ENCODE results near the gene AZIN2. TPM values are rescaled to one million over a fixed set of nuclear protein-coding genes. Genes with fewer than 3 reads are reported as not detected.
"Not testable (repeated sequence)": the region's sequence is repeated elsewhere in the genome, so short reads cannot be mapped to it uniquely, and the experiment has no call there.

Gene AZIN2
- total RNA-seq, 2 experiments from 2014 or later = 2.0 to 3.4 TPM

DNA sequence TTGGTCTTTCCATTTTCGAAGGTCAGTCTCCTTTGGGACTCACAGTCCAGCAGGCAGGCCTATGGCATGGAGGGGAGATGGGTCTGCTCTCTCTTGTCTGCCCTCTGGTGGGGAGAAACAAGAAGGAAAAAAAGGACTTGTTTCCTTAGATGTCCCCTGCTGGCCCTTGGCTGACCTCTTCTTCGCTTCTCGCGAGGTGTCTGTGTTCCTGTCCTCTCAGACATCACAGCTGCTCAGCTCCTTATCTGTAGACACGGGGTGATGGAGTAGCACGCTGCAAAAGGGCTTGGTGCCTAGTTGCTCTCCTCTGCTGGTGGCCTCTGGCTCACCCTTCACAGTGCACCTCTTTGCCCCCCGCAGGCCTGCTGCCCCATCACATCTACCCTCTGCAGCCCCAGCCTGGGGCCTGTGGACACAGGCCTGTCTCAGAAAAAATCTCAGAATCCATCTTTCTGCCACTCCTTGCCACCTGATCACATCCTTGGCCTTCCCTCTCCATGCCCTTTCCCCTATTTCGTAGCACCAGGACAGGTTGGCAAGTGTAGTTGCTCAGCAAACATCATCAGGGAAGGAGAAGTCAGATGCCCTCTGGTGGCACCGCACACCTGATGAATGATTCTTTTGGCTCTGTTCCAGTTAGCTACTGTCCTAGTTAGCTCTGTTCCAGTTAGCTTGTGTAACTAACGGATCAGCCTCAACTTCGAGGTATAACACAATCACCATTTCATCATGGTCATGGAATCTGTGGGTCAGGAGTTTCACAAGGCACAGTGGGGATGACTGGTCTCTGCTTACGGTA is 25.5 kb upstream of the AZIN2 start:
- CTCF ChIA-PET = interaction anchor here (0.7 to 4.1 kb wide), 16 partner anchors 8 to 343 kb away, joined by 3 to 31 read pairs (median 4); no protein-coding TSS in a partner anchor
- POLR2A ChIA-PET = interaction anchor here (1.1 kb wide), 1 partner anchor 25 kb away, joined by 3 read pairs; no protein-coding TSS in a partner anchor

DNA sequence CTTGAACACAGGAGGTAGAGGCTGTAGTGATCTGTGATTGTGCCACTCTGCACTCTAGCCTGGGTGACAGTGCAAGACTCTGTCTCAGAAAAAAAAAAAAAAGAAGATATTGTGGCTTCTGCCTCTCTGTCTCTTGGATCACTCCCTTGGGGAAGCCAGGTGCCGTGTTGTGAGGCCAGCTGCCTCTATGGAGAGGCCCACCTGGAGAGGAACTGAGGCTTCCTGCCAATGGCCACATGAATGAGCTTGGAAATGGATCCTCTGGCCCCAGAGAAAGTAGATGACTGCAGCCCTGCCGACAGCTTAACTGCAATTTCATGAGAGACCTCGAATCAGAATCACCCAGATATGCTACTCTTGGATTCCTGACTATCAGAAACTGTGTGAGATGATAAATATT is 24.5 kb upstream of the AZIN2 start:
- CTCF ChIA-PET = interaction anchor here (0.5 to 4.1 kb wide), 10 partner anchors 9 to 344 kb away, joined by 3 to 31 read pairs (median 4); no protein-coding TSS in a partner anchor
- POLR2A ChIA-PET = no interaction called here

DNA sequence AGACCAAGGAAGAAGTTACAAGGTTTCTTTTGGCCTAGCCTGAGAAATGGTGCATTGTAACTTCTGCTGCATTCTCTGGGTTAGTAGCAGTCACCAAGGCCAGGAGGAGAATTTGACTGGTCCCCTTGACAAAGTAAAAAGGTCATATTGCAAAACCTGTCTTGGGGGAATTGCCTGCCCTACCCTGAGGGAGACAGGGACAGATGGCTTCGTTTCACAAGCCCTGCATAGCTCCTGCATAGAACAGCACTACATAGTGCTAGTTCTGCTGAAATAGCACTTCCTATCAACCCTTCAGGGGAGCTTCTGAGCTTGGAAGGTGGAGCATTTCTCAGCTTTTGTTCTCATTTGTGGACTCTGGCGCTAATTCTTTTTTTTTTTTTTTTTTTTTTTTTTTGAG is 23.9 kb upstream of the AZIN2 start:
- ChIA-PET POLR2A (no interaction called here), CTCF (interaction anchor here (0.5 to 4.1 kb wide), 9 partner anchors 8 to 391 kb away, joined by 3 to 31 read pairs (median 3); no protein-coding TSS in a partner anchor)

DNA sequence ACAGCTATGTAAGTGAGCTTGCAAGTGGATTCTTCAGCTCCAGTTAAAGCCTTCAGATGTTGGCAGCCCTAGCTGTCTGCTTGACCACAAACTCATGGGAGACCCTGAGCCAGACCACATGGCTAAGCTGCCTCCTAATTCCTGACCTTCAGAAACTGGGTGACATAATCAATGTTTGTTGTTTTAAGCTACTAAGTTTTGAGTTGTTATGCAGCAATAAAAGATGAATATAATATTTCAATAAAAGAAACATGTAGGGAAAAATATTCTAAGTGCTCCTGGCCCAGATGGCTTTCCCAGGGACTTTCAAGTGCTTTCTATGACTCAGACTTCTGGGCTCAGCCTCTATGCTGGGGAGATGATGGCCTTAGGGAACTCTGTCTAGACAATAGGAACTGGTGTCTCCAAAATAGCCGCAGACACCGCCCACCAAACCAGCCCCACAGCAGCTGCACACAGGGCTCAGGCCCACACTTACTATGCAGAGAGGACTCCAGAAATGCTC is 20.3 kb upstream of the AZIN2 start:
- ChIA-PET POLR2A (no interaction called here), CTCF (interaction anchor here (0.6 to 1.4 kb wide), 2 partner anchors 126 to 139 kb away, joined by 3 to 4 read pairs; no protein-coding TSS in a partner anchor)

DNA sequence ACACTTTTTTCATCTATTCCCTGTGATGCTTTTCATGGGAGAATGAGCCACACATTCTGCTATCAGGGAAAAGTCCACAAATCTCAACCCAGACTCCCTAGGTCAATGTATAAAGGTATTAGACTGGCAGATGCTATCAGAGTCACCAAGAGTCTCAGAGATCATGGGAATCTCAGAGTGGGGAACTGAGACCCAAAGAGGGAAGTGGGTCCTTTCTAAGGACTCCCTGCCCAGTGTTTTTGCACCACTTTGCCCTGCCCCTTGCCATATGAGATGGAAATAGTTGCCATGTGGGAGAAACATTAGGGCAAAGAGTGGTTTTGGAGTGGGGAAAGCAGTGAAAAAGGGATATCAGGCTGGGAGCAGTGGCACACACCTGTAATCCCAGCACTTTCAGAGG is 19.1 kb upstream of the AZIN2 start:
- ChIA-PET POLR2A (interaction anchor here (0.6 kb wide), 1 partner anchor 344 kb away, joined by 8 read pairs; no protein-coding TSS in a partner anchor), CTCF (interaction anchor here (1.4 kb wide), 1 partner anchor 127 kb away, joined by 4 read pairs; no protein-coding TSS in a partner anchor)

DNA sequence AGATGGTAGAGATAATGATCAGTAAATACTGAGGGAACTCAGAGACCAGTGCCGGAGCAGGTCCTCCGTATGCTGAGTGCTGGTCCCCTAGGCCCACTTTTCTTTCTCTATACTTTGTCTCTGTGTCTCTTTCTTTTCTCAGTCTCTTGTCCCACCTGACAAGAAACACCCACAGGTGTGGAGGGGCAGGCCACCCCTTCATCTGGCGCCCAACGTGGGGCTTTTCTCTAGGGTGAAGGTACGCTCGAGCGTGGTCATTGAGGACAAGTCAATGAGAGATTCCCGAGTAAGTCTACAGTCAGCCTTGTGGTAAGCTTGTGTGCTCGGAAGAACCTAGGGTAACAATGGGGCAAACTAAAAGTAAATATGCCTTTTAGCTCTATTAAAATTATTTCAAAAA is 16.7 kb upstream of the AZIN2 start:
- CTCF ChIA-PET, POLR2A ChIA-PET: not testable (repeated sequence)

DNA sequence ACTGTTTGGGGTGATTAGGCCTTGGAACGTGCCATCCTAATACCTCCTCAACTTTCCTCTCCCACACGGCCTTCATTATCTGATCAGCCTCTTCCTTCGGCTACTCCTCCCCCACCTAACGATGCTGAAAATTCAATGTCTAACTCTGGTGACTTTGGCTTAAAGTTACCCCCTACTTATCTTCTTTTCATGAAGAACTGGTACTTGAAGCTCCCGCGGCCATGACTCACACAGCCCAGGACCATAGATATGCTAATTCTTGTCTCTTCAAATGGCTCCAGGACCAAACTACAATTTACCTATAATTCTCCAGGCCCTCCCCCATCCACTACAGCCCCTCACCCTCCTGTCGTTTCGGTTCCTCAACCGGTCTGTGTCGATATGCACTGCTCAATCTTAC is 15.7 kb upstream of the AZIN2 start:
- ChIA-PET POLR2A (no interaction called here), CTCF (interaction anchor here (0.5 kb wide), 1 partner anchor 8 kb away, joined by 3 read pairs; no protein-coding TSS in a partner anchor)

DNA sequence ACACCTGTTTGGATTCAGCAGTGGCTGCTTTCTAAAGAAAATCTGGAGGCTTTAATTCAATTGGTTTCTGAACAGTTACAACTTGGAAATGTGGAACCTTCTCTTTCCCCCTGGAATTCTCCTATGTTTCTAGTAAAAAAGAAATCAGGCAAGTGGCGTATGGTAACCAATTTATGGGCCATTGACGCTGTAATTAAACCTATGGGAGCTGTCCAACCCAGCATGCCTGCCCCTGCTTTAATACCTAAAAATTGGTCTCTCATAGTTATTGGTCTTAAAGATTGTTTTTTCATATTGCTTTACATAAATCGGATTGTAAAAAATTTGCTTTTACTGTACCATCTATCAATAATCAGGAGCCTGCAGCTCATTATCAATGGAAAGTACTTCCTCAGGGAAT is 14.5 kb upstream of the AZIN2 start:
- POLR2A ChIA-PET, CTCF ChIA-PET: not testable (repeated sequence)

DNA sequence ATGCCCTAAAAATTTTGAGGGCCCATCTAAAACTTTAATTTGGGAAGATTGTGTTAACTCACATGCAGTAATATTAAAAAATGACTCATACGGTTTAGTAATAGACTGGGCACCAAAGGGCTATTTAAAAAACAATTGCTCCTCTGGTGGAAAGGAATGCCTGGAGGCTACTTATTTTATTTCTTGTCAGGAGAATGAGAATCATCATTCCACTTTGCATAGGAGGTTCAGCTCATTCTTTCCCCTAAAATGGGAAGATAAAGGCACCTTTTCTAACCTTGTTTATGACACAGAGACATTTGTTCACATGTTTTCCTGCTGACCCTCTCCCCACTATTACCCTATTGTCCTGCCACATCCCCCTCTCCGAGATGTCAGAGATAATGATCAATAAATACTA is 12.8 kb upstream of the AZIN2 start:
- CTCF ChIA-PET, POLR2A ChIA-PET: not testable (repeated sequence)

DNA sequence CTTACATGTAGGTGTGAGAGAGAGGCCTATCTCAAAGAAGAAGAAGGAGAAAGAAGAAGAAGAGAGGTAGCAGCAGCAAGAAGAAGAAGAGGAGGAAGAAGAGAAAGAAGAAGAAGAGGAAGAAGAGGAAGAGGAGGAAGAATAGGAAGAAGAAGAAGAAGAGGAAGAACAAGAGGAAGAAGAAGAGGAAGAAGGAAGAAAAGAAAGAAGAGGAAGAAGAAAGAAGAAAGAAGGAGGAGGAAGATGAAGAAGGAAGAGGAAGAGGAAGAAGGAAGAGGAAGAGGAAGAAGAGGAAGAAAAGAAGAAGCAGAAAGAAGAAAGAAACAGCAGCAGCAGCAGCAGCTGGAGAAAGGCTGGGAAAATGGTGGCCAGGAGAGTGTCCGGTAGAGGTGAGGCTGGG is 10.3 kb upstream of the AZIN2 start:
- ChIA-PET POLR2A (no interaction called here), CTCF (no interaction called here)

DNA sequence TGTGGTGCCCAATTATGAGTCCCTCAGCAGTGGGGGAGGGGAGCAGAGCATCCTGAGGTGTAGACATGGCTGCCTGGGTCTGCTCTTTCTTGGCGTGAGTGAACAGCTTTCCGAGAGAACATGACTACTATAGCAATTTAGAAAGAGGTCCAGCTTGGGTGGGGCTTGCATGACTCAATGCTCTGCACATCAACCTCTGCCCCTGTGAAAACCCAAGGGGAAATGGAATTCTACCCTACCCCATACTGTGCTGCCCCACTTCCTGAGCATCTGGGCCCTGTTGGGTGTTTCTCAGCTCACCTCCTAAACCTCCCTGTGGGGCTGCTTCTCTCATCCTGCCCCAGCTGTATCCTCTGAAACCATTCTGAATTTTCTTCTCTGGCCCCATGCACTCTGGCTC is 8.2 kb upstream of the AZIN2 start:
- POLR2A ChIA-PET = no interaction called here
- CTCF ChIA-PET = interaction anchor here (0.6 to 1.5 kb wide), 2 partner anchors 13 to 121 kb away, joined by 4 read pairs; no protein-coding TSS in a partner anchor

DNA sequence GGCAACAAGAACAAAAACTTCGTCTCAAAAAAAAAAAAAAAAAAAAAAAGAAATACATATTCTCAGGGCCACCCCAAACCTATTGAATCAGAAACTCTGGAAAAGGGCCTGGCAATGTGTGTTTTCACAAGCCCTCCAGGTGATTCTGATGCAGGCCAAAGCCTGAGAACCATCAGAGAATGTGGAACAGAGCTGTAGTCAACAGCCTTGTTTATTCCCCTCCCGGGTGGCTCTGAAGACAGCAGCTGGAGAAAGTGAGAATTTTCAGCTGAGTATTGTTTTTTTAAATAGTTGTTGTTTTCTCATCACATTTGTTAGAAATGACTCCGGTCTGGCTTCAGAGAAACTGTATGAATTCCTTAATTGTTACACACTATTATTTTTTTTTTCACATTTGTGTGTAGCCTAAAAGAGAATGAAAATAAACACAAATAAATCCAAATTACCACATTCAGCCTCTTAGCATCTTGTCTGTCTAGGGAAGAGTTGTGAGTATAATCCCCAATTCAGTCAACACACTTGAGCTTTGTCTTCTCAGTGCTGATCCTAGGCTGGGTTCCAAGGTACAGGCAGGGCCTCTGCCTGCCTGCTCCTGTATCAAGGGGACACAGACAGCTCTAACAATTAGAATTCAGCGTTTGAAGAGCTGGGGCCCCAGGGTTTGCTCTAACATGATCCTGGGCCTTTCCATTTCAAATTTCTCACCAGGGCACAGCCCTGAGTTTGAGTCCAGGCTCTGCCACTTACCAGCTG is 6.6 kb upstream of the AZIN2 start:
- ChIA-PET CTCF (interaction anchor here (0.6 to 0.7 kb wide), 2 partner anchors 119 to 128 kb away, joined by 3 to 4 read pairs; no protein-coding TSS in a partner anchor), POLR2A (no interaction called here)

DNA sequence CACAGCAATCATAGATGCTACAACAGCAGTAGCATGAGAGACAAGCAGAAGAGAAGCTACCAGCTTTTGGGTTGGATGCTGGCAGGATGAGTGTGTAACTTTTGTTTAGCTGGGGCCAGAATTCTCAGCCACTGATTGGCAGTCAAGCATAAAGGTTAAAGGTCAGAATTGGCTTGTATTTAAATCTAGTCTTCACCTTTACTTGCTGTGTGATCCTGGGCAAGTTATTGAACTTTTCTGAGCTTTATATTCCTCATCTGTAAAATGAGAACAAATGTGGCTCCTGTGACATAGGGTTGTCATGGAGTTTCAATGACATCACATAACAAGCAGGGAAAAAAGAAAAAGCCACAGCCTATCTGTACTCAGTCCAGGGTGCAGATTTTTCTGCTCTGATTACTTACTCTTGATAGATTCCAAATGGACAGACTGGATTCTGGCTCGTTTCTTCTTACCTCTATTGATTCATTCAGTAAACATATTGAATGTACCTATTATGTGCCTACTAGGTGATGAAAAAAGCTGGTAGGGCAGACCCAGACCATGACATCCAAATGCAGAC is 2.8 kb upstream of the AZIN2 start:
- POLR2A ChIA-PET = no interaction called here
- CTCF ChIA-PET = no interaction called here

DNA sequence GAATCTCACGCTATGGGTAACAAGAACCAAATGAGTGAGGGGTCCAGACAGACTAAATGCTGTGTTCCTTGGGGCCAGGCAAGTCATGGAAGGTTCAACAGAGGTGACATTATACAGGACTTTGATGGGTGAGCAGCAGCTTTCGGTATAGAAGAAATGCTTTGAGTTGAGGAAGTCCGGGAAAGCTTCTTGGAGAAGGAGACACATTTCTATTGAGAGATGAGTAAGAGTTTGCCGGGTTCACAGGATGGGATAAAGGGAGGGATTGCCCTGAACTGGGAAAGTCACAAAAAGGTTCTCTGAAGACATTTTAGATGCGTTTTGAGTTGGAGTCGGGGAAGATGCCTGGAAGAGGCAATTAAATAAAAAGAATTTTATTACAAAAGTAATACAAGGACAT is 580 bp upstream of the AZIN2 start:
- ChIA-PET POLR2A (interaction anchor here (0.6 to 1.3 kb wide), 3 partner anchors 46 to 513 kb away, joined by 4 to 16 read pairs (median 4); no protein-coding TSS in a partner anchor), CTCF (interaction anchor here (1.0 to 1.6 kb wide), 3 partner anchors 15 to 139 kb away, joined by 3 to 4 read pairs (median 3); no protein-coding TSS in a partner anchor)

DNA sequence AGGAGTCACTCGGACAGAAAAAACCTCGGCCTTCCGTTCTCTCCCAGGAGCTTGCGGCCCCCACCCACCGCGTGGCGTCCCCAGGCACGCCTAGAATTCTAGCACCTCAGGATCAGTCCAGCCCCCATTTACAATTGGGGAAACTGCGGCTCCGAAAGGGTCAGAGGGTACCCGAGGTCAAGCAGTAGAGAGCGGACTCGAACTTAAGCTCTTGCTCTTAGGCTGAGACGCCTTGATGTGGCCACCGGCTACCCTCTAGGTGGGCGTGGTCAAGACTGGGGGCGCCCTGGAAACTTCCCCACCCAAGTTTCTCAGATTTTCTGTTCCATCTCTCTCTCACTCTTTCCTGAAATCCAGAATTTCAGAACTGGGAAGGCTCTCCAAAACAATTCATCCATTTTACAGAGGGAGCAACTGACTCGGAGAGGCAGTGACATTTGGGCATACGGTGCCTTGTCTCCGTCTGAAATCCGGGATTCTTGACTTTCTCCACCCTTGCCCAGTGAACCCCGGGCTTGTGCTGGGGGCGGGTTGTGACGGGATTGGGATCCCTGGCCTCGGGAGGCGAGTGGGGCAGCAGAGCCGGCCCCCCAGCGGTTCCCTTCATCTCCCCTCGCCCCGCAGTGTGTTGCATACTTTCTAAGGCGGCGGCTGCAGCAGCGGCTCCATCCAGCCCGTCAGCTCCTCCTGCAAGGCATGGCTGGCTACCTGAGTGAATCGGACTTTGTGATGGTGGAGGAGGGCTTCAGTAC is 777 bp downstream of the AZIN2 start:
- POLR2A ChIA-PET = interaction anchor here (1.3 kb wide), 1 partner anchor 45 kb away, joined by 4 read pairs; no protein-coding TSS in a partner anchor
- CTCF ChIA-PET = interaction anchor here (1.6 kb wide), 1 partner anchor 14 kb away, joined by 3 read pairs; no protein-coding TSS in a partner anchor

DNA sequence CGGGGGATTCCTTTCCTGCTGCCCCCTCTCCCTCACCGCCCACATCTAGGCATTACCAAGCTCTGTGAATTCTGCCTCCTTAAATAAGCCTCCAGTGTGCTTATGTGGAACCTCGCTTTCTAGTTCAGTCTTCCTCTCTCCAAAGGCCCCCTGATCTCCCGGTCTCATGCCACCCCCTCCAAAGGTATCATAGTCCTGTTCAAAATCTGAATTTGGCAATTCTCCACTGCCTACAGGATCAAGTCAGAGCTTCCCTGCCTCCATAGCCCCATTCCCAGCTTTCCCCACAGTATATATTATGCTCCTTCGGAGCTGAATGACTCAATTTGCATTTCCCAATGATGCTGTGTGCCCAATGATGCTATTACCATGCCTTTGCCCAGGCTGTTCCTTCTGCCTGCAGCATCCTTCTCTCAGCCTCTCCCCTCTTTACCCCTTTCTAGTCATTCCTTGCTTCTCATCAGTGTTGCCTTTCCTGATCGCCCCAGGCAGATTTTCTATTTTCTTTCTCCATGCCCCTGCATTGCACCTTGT is 1.7 kb downstream of the AZIN2 start:
- ChIA-PET POLR2A (no interaction called here), CTCF (interaction anchor here (0.6 to 1.1 kb wide), 2 partner anchors 7 to 13 kb away, joined by 3 to 4 read pairs; no protein-coding TSS in a partner anchor)

DNA sequence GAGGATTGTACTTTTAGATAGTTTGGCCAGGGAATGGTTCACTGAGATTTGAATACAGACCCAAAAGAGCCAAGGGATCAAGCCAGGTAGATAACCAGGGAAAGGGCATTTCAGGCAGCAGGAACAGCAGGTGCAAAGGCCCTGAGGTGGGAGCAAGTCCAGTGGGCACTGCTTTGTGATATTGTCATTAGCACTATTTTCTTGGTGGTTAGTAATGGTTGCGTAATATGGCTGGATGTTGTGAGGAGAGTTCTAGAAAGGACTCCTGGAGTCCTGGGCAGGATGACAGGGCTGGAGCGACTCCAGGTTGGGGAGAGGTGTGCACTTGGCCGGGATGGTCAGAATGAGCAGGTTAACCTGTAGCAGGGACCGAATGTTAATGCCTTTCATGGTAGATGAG is 4.4 kb downstream of the AZIN2 start:
- ChIA-PET POLR2A (no interaction called here), CTCF (interaction anchor here (0.7 to 2.9 kb wide), 6 partner anchors 12 to 209 kb away, joined by 3 to 13 read pairs (median 4); no protein-coding TSS in a partner anchor)

DNA sequence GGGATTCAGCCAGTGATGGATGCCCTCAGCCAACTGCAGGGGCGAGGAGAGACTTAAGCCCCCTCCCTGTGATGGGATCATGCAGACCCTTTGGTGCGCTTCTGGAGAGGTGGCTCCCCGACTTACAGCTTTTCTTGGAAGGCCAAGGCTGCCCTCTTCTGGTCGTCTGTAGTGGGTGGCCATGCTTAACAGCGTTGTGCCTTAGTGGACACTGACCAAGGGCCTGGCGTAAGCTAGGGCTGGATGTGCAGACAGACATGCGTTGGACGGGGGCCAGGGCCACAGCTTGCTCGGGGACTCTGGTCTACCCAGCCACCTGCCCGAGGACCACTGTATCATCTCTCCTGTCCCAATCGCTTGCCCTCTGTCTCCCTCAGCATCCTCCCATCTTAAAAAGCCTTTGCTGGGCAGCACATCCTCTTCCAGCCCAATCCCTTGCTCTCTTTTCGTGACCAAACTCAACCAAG is 5.5 kb downstream of the AZIN2 start:
- ChIA-PET POLR2A (no interaction called here), CTCF (interaction anchor here (0.6 to 2.9 kb wide), 10 partner anchors 9 to 213 kb away, joined by 3 to 13 read pairs (median 4); no protein-coding TSS in a partner anchor)

Measured in activated CD8-positive, alpha-beta memory T cell treated with anti-CD3 and anti-CD28 coated beads for 36 hours (primary cell).